ENCODE results near the gene PDE3A. TPM values are rescaled to one million over a fixed set of nuclear protein-coding genes. Genes with fewer than 3 reads are reported as not detected.
A peak's percentile ranks its signal among the peaks of the same experiment; 100 is the strongest.

Gene PDE3A
- total RNA-seq, 1 donor: 14.8 TPM

DNA sequence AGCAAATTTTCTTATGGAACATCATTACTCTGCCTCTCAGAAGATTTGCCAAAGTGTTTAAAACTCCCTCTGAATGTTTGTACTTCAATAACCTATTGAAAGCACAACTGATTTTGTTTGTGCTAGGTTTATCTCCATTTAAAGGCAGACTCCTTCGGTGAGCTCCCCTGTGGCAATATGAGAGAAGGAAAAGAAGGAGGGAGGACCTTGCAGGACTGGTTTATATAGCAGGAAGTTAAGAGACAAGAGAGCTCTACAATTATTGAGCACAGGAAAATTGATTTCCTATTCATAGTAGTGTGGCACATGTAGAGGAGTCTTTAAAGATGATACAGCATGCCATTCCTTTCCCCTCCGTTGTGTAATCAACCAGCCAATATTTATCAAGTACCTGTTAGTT, 75.5 kb downstream of the PDE3A start:
- no peak for DNase-seq (ENCODE audit: insufficient read length, low spot score, missing footprints)
- TF ChIP-seq, protein P1, sequence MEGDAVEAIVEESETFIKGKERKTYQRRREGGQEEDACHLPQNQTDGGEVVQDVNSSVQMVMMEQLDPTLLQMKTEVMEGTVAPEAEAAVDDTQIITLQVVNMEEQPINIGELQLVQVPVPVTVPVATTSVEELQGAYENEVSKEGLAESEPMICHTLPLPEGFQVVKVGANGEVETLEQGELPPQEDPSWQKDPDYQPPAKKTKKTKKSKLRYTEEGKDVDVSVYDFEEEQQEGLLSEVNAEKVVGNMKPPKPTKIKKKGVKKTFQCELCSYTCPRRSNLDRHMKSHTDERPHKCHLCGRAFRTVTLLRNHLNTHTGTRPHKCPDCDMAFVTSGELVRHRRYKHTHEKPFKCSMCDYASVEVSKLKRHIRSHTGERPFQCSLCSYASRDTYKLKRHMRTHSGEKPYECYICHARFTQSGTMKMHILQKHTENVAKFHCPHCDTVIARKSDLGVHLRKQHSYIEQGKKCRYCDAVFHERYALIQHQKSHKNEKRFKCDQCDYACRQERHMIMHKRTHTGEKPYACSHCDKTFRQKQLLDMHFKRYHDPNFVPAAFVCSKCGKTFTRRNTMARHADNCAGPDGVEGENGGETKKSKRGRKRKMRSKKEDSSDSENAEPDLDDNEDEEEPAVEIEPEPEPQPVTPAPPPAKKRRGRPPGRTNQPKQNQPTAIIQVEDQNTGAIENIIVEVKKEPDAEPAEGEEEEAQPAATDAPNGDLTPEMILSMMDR (IDR thresholded peaks at IDR 0.05; ENCODE audit: extremely low read depth, low read depth, low read length): no peak
- Histone ChIP-seq H3K4me2 (ENCODE audit: insufficient read depth, low read length) (no peak overlapping the region), H4K20me1 (ENCODE audit: insufficient read depth, low read length) (no peaks in the 10 kb centered on the region), H3K9me3 (ENCODE audit: low read depth, low read length) (no peaks in the 10 kb centered on the region), H3K27me3 (ENCODE audit: insufficient read depth, low read length) (no peaks in the 10 kb centered on the region), H2AFZ (ENCODE audit: low read length) (no peak overlapping the region), H3K79me2 (ENCODE audit: insufficient read depth, low read length) (peaks cover 27% of the 10 kb centered on the region), H3K36me3 (ENCODE audit: insufficient read depth, low read length) (no peaks in the 10 kb centered on the region), H3K27ac (ENCODE audit: low read depth, low read length) (no peak overlapping the region), H3K4me3 (ENCODE audit: insufficient read depth, low read length) (no peak overlapping the region), H3K4me1 (ENCODE audit: insufficient read depth, low read length) (peaks cover 2% of the 10 kb centered on the region)

DNA sequence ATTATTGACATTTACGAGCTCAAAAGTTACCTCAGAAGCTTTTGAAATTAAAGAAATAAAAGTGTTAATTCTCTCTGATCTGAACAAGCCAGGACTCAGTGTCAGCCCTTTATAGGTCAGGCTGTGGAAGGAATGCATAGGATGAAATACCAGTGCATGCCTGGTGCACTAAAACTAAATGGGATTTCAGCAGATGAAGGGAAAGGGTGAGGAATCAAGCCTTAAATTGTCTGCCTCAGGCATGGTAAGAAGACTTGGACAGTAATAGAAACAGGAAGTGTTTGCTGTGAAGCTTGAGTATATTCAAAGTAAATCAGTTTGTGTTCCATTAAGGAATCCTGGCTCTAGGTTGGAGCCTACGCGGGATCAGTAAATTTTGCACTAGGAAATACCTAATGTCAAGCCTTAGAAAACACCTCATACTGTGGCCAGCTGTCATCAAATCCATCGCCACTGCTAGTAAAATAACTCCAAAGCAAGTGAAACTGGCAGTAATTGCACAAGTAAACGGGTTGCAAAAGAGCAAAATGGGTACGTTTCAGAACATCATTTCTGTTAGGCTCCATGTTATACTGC, 76.3 kb downstream of the PDE3A start:
- H3K4me3 ChIP-seq (ENCODE audit: insufficient read depth, low read length): peak overlapping the region; percentile 8
- no peak overlapping the region for H3K27ac ChIP-seq (ENCODE audit: low read depth, low read length)
- no peaks in the 10 kb centered on the region for H4K20me1 ChIP-seq (ENCODE audit: insufficient read depth, low read length)
- TF ChIP-seq, protein P1 (IDR thresholded peaks at IDR 0.05; ENCODE audit: extremely low read depth, low read depth, low read length): no peak
- no peaks in the 10 kb centered on the region for H3K36me3 ChIP-seq (ENCODE audit: insufficient read depth, low read length)
- peaks cover 4% of the 10 kb centered on the region for H3K4me1 ChIP-seq (ENCODE audit: insufficient read depth, low read length)
- no peak for DNase-seq (ENCODE audit: insufficient read length, low spot score, missing footprints)
- no peaks in the 10 kb centered on the region for H3K27me3 ChIP-seq (ENCODE audit: insufficient read depth, low read length)
- H3K9me3 ChIP-seq (ENCODE audit: low read depth, low read length): no peaks in the 10 kb centered on the region
- peak overlapping the region; percentile 58 for H3K4me2 ChIP-seq (ENCODE audit: insufficient read depth, low read length)
- H3K79me2 ChIP-seq (ENCODE audit: insufficient read depth, low read length): peaks cover 24% of the 10 kb centered on the region
- H2AFZ ChIP-seq (ENCODE audit: low read length): peak overlapping the region; percentile 83

DNA sequence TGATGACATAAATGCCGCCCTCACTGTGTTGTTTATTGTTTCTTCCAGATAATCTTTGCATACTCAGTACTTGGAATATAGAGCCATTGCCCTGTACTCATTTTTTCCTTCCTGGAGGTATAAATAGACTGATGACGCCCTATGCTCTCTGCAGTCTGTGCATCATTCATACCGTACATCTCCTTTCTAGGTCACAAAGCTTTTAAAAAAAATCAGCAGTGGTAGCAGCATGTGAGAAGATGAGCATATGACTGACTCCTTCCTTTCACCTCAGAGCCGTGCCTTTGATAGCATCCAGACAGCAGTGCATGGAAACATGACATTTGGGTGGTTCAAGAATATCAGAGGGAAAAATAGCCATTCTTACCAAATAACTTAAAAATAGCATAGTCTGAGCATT, 77.3 kb downstream of the PDE3A start:
- H2AFZ ChIP-seq (ENCODE audit: low read length): no peak overlapping the region
- H3K27me3 ChIP-seq (ENCODE audit: insufficient read depth, low read length): no peaks in the 10 kb centered on the region
- DNase-seq (ENCODE audit: insufficient read length, low spot score, missing footprints): no peak
- no peaks in the 10 kb centered on the region for H3K9me3 ChIP-seq (ENCODE audit: low read depth, low read length)
- H4K20me1 ChIP-seq (ENCODE audit: insufficient read depth, low read length): no peaks in the 10 kb centered on the region
- no peak overlapping the region for H3K27ac ChIP-seq (ENCODE audit: low read depth, low read length)
- H3K4me2 ChIP-seq (ENCODE audit: insufficient read depth, low read length): no peak overlapping the region
- H3K36me3 ChIP-seq (ENCODE audit: insufficient read depth, low read length): no peaks in the 10 kb centered on the region
- peaks cover 21% of the 10 kb centered on the region for H3K79me2 ChIP-seq (ENCODE audit: insufficient read depth, low read length)
- TF ChIP-seq, protein P1 (IDR thresholded peaks at IDR 0.05; ENCODE audit: extremely low read depth, low read depth, low read length): no peak
- H3K4me3 ChIP-seq (ENCODE audit: insufficient read depth, low read length): no peak overlapping the region
- H3K4me1 ChIP-seq (ENCODE audit: insufficient read depth, low read length): peaks cover 13% of the 10 kb centered on the region

DNA sequence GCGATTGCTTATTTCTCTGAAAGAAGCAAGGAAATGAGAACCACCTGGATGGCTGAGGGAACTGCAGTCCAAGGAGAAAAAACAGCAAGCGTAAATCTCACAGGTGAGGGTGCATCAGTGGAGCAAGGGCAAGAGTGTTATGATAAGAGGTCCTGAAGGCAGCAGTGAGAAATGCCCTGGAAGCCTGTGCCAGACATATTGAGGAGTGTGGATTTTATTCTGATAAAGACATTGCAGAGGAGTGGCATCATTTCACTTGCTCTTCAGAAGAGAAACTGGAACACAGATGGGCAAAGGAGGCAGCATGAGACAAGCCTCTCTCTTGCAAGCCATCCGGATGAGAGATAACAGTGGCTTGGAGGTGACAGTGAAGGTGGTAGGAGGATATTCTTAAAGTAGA, 78.5 kb downstream of the PDE3A start:
- Histone ChIP-seq H2AFZ (ENCODE audit: low read length) (no peak overlapping the region), H3K9me3 (ENCODE audit: low read depth, low read length) (no peaks in the 10 kb centered on the region), H3K4me3 (ENCODE audit: insufficient read depth, low read length) (no peak overlapping the region), H3K4me2 (ENCODE audit: insufficient read depth, low read length) (no peak overlapping the region), H3K79me2 (ENCODE audit: insufficient read depth, low read length) (peaks cover 18% of the 10 kb centered on the region), H3K4me1 (ENCODE audit: insufficient read depth, low read length) (peaks cover 23% of the 10 kb centered on the region), H3K27me3 (ENCODE audit: insufficient read depth, low read length) (no peaks in the 10 kb centered on the region), H4K20me1 (ENCODE audit: insufficient read depth, low read length) (no peaks in the 10 kb centered on the region), H3K36me3 (ENCODE audit: insufficient read depth, low read length) (no peaks in the 10 kb centered on the region), H3K27ac (ENCODE audit: low read depth, low read length) (no peak overlapping the region)
- DNase-seq (ENCODE audit: insufficient read length, low spot score, missing footprints): no peak
- TF ChIP-seq, protein P1 (IDR thresholded peaks at IDR 0.05; ENCODE audit: extremely low read depth, low read depth, low read length): no peak

Data from osteoblast (primary cell).